22Rv1 (cell line): Measurements from ENCODE around the gene RBM7.

Experiments used
- H3K27ac ChIP-seq: fragments of 450-650 bp; 2 replicates; pipeline ENCODE4 v1.5.1; 2017
- CTCF ChIP-seq: fragments of 450-650 bp; IDR thresholded peaks from 2 replicates; pipeline ENCODE4 v1.5.1; 2017; ENCODE audit warnings: mild to moderate bottlenecking
- ZFX ChIP-seq: fragments of 450-650 bp; IDR thresholded peaks from 2 replicates; pipeline ENCODE4 v1.6.1; 2017; ENCODE audit warnings: antibody characterized with exemption, borderline replicate concordance

RBM7 gene

GRCh38 chr11:114400216-114400914 lies at the start of gene RBM7, which contains the start of gene C11orf71:
RBM7 (plus strand) TSS chr11:114400666; CDS start chr11:114400672, 6 bp downstream.
C11orf71 (minus strand) TSS chr11:114400511; CDS start chr11:114400331, 180 bp downstream.
- peak within 1 kb of the TSS; percentile 80 for H3K27ac ChIP-seq
- no peak for TF ChIP-seq CTCF
- no peak for TF ChIP-seq ZFX

- TF ChIP-seq CTCF (no peak), ZFX (no peak)
- H3K27ac ChIP-seq = no peak overlapping the region
Observed at GRCh38 chr11:114353443-114353842, 47.0 kb upstream of the RBM7 start.

DNA sequence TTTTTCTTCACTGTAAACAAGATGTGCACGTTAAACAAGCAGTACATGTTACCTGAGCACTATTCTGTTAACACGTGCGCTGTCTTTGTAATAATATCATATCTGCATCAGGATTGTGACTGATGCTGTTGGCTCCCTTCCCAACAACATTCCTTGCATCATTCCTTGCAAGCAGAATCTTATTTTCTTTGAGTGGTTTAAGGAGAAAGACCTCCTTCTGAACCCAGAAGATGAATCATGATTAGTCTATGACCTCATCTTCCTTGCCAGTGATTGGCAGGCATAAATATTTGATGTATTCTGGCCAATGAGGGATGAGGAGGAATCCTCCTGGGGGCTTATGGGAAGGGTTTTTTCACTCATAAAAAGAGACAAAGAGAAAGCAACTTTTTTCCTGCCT lies 46.4 kb upstream of the RBM7 start:
- TF ChIP-seq CTCF (no peak), ZFX (no peak)
- H3K27ac ChIP-seq = no peak overlapping the region

- no peak for TF ChIP-seq ZFX
- TF ChIP-seq CTCF = no peak
- H3K27ac ChIP-seq = no peak overlapping the region
Observed at GRCh38 chr11:114358716-114359115, 41.8 kb upstream of the RBM7 start.

DNA sequence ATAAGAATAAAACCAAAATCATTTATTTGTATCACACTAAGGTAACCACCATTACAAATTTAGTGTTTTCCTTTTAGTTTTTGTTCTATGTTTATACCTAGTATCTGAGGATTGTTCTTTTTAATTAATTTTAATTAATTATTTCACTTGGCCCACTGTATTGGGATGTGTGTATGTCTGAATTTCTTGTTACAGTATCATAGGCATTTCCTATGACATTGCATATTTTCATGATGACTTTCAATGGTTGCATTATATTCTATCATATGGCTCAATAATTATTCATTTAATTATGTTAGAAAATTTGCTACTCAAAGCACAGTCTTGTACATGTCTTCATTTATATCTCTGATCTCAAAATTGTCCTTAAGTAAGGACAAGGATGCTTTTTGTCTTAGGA lies 41.1 kb upstream of the RBM7 start:
- H3K27ac ChIP-seq = no peak overlapping the region
- TF ChIP-seq ZFX (no peak), CTCF (no peak)

- TF ChIP-seq ZFX (no peak), CTCF (no peak)
- H3K27ac ChIP-seq = no peak overlapping the region
Observed at GRCh38 chr11:114362326-114362725, 38.1 kb upstream of the RBM7 start.

DNA sequence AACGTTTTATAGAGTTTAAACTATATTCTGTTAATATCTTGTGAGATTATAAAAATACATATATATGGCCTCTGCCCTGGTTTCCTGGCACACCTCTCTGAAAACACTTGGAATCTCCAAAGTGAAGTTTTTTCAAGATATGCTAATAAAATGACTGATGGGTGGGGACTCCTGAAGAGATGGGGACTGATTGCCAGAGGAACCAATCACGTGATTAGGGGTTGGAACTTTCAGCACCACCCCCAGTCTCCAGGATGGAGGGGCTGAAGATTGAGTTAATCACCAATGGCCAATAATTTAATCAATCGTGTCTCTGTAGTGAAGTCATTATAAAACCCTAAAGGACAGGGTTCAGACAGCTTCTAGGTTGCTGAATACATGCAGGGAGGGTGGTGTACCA lies 37.5 kb upstream of the RBM7 start:
- TF ChIP-seq ZFX = no peak
- TF ChIP-seq CTCF = no peak
- H3K27ac ChIP-seq = no peak overlapping the region
